HepG2 (cell line): ENCODE measurements around the gene PMPCB.

Source experiments
- ATF7-NPFF ChIP-seq: sonication (generic); formaldehyde crosslinking; IDR thresholded peaks from 2 replicates; pipeline ENCODE4 v1.8.1; 2023; ENCODE audit warnings: mild to moderate bottlenecking, low read depth, missing genetic modification reagents, moderate library complexity
- HOMEZ ChIP-seq: IDR thresholded peaks from 2 replicates; pipeline ENCODE4 v1.6.1; 2016; ENCODE audit warnings: low read depth
- NPAS2 ChIP-seq: sonication (generic); formaldehyde crosslinking; IDR thresholded peaks from 2 replicates; pipeline ENCODE4 v1.8.0; 2022; ENCODE audit warnings: mild to moderate bottlenecking, missing genetic modification reagents, borderline replicate concordance
- POLR2AphosphoS5 ChIP-seq: IDR thresholded peaks from 2 replicates; pipeline ENCODE4 v1.6.1; 2012; ENCODE audit warnings: low read depth, low read length
- PRDM10 ChIP-seq: sonication (generic); formaldehyde crosslinking; IDR thresholded peaks from 2 replicates; pipeline ENCODE4 v1.4.0; 2020; ENCODE audit warnings: low read depth, missing genetic modification reagents
- RBM39 ChIP-seq: fragments of 200-400 bp; formaldehyde crosslinking; IDR thresholded peaks from one replicate; pipeline ENCODE4 v1.6.1; 2018; ENCODE audit warnings: antibody characterized with exemption, mild to moderate bottlenecking, low read depth, low read length; ENCODE audit not compliant: poor library complexity, severe bottlenecking
- REST ChIP-seq, 2 experiments: IDR thresholded peaks; 2 replicates each; pipeline ENCODE4 v1.6.1; 2011 to 2012; ENCODE audit warnings: low read length in 2 of 2, borderline replicate concordance in 1 of 2, low read depth in 1 of 2, mild to moderate bottlenecking in 1 of 2, moderate library complexity in 1 of 2
- REXO4 ChIP-seq: sonication (generic); formaldehyde crosslinking; IDR thresholded peaks from 2 replicates; pipeline ENCODE4 v1.8.0; 2022; ENCODE audit warnings: missing genetic modification reagents, mild to moderate bottlenecking, borderline replicate concordance
- U2AF1 ChIP-seq: fragments of 200-400 bp; formaldehyde crosslinking; optimal IDR thresholded peaks from 2 replicates; pipeline ENCODE3; 2017; ENCODE audit warnings: mild to moderate bottlenecking, low read depth, low read length
- ZNF317 ChIP-seq: sonication (generic); formaldehyde crosslinking; IDR thresholded peaks from 2 replicates; pipeline ENCODE4 v1.5.0; 2020; ENCODE audit warnings: mild to moderate bottlenecking, missing genetic modification reagents
- ZNF530 ChIP-seq: sonication (generic); formaldehyde crosslinking; IDR thresholded peaks from 2 replicates; pipeline ENCODE4 v1.5.0; 2020; ENCODE audit warnings: low read depth, mild to moderate bottlenecking, missing genetic modification reagents
- ZNF563 ChIP-seq: sonication (generic); formaldehyde crosslinking; IDR thresholded peaks from 2 replicates; pipeline ENCODE4 v1.8.0; 2022; ENCODE audit warnings: mild to moderate bottlenecking, moderate library complexity, missing genetic modification reagents

- TF ChIP-seq ATF7-NPFF (CRISPR knock-in tag) (no peak), RBM39 (no peak), ZNF563 (no peak), PRDM10 (CRISPR knock-in tag) (no peak), ZNF530 (CRISPR knock-in tag) (no peak), REST (IDR thresholded peaks at IDR 0.05; ENCODE audit: borderline replicate concordance in 1 of 2, low read depth in 1 of 2, low read length in 2 of 2) (no peak), U2AF1 (no peak), POLR2AphosphoS5 (no peak), ZNF317 (no peak), NPAS2 (CRISPR knock-in tag) (no peak), REXO4 (CRISPR knock-in tag) (no peak), HOMEZ (no peak)
These were observed 4.2 kb downstream of the PMPCB start for GRCh38 chr7:103301441-103301840.
